Prostate gland (tissue), 2 donors: ENCODE data around the gene VAMP5. TPM values are rescaled to one million over a fixed set of nuclear protein-coding genes. Genes with fewer than 3 reads are reported as not detected.

Source experiments
- small RNA-seq, 2 donors: library from RNA; depleted of rRNA; stranded (forward); fragments of <200 nt; gene quantifications; one replicate each; pipeline ENCODE3, GENCODE V24; 2016
- total RNA-seq, 2 donors: library from RNA; depleted of rRNA; stranded (reverse); fragments of >200 nt; gene quantifications; one replicate each; pipeline ENCODE4 v1.1.0, GENCODE V29; 2016

The VAMP5 gene
- total RNA-seq, 2 donors from 2014 or later: 8.4 to 27.0 TPM

Small RNA genes lying within 50 kb of the gene (small RNA-seq; reads per million reads assigned to genes)
- gene RN7SL126P: 0 reads per million in 2 donors

Other genes starting within 250 kb of the VAMP5 start
- gene RETSAT, start 229.9 kb upstream of the VAMP5 start, total RNA-seq: 10 to 100 TPM; 51.1 to 72.6 TPM
- gene ELMOD3, start 229.7 kb upstream of the VAMP5 start, total RNA-seq: 10 to 100 TPM; 31.6 to 32.1 TPM
- 10 to 100 TPM; 80.7 to 96.1 TPM for gene CAPG, start 174.1 kb upstream of the VAMP5 start, total RNA-seq
- 1 to 10 TPM in 1 of 2 donors, under 1 TPM in 1; 0.23 to 1.8 TPM for gene SH2D6, start 165.7 kb upstream of the VAMP5 start, total RNA-seq
- 100 to 1,000 TPM; 103 to 134 TPM for gene MAT2A, start 45.3 kb upstream of the VAMP5 start, total RNA-seq
- 10 to 100 TPM; 17.8 to 52.7 TPM for gene GGCX, start 22.9 kb upstream of the VAMP5 start, total RNA-seq
- gene VAMP8, start 6.8 kb upstream of the VAMP5 start, total RNA-seq: 100 to 1,000 TPM in 1 of 2 donors, 10 to 100 TPM in 1; 44.4 to 108 TPM
- 100 to 1,000 TPM; 161 to 201 TPM for gene RNF181, start 11.3 kb downstream of the VAMP5 start, total RNA-seq
- gene TMEM150A, start 18.3 kb downstream of the VAMP5 start, total RNA-seq: 10 to 100 TPM; 17.4 to 32.3 TPM
- gene C2orf68, start 27.6 kb downstream of the VAMP5 start, total RNA-seq: 10 to 100 TPM; 16.1 to 26.1 TPM
- gene USP39, start 31.8 kb downstream of the VAMP5 start, total RNA-seq: 10 to 100 TPM; 60.8 to 99.1 TPM
- under 1 TPM in 1 of 2 donors, not detected in 1; 0.59 TPM for gene SFTPB, start 83.8 kb downstream of the VAMP5 start, total RNA-seq
- gene GNLY, start 109.9 kb downstream of the VAMP5 start, total RNA-seq: under 1 TPM; 0.36 to 0.68 TPM
- 10 to 100 TPM; 40.1 to 49.8 TPM for gene ATOH8, start 169.6 kb downstream of the VAMP5 start, total RNA-seq